Suprapubic skin (tissue), 4 donors: Measurements from ENCODE around the gene USP50. TPM values are rescaled to one million over a fixed set of nuclear protein-coding genes. Genes with fewer than 3 reads are reported as not detected.
"Not testable (repeated sequence)": the region's sequence is repeated elsewhere in the genome, so short reads cannot be mapped to it uniquely, and the experiment has no call there.

Experiments used
- DNase-seq, 2 donors: peaks; one replicate each; pipeline ENCODE4 v3.0.0-alpha.2; 2019; ENCODE audit warnings: low spot score in 2 of 2
- H3K27ac ChIP-seq: fragments of 200-600 bp; sonication (generic); one replicate; pipeline ENCODE4 v1.5.1; 2019
- H3K27me3 ChIP-seq: fragments of 200-600 bp; sonication (generic); one replicate; pipeline ENCODE4 v1.5.1; 2019
- H3K36me3 ChIP-seq: fragments of 200-600 bp; sonication (generic); one replicate; pipeline ENCODE4 v1.5.1; 2019
- H3K4me1 ChIP-seq: fragments of 200-600 bp; sonication (generic); one replicate; pipeline ENCODE4 v1.5.1; 2019
- H3K4me3 ChIP-seq: fragments of 200-600 bp; sonication (generic); one replicate; pipeline ENCODE4 v1.5.1; 2019; ENCODE audit warnings: mild to moderate bottlenecking
- H3K9me3 ChIP-seq: fragments of 200-600 bp; sonication (generic); one replicate; pipeline ENCODE4 v1.5.1; 2019
- EP300 ChIP-seq: sonication (generic); formaldehyde crosslinking; IDR thresholded peaks from one replicate; pipeline ENCODE4 v1.6.1; 2017; ENCODE audit warnings: antibody characterized with exemption
- POLR2A ChIP-seq, 2 donors: fragments of 450-650 bp; IDR thresholded peaks; one replicate each; pipeline ENCODE4 v1.6.1; 2017; ENCODE audit warnings: antibody characterized with exemption in 2 of 2, mild to moderate bottlenecking in 2 of 2, moderate library complexity in 2 of 2
- POLR2AphosphoS5 ChIP-seq, 3 donors: sonication (generic); formaldehyde crosslinking; IDR thresholded peaks; one replicate each; pipeline ENCODE4 v1.6.1; 2017; ENCODE audit warnings: antibody characterized with exemption in 3 of 3
- WGBS: methylation state at CpG from one replicate; pipeline ENCODE4 v1.1.5; 2018; 5-methylcytosine and 5-hydroxymethylcytosine counted together
- total RNA-seq, 4 donors: library from RNA; depleted of rRNA; stranded (reverse); fragments of >200 nt; gene quantifications; one replicate each; pipeline ENCODE4 v1.1.0, GENCODE V29; 2016
- TF ChIP-seq, protein P1 (sequence below), 2 donors: fragments of 200-600 bp in 1 of 2; fragments of 450-650 bp in 1 of 2; sonication (generic) in 1 of 2; IDR thresholded peaks; one replicate each; pipeline ENCODE4 v1.5.1; 2016 to 2019; ENCODE audit warnings: antibody characterized with exemption in 2 of 2, mild to moderate bottlenecking in 1 of 2, moderate library complexity in 1 of 2

The USP50 gene
- total RNA-seq, 4 donors from 2014 or later = 1.3 to 2.0 TPM; not detected in 2

DNA sequence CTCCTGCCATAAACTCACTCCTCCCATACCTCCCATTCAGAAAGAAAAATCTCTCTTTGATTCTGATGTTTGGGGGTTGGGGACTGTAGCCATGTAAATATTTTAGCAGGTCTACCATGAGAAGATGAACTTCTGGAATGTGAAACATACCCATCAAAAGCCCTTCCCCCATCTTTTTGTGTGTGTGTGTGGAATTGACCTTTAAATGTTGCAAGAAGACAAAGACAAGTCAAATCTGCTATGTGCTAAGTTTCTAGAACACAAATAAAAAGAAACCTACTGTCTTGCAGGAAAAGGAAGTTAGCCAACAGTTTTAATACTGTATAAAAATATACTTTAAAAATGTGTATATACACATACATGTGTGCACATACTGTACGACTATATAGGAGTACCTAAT is 29.7 kb upstream of the USP50 start:
- peaks cover 71% of the 10 kb centered on the region for H3K36me3 ChIP-seq
- 84% methylated on average over 1 of the region's 1 CpG for WGBS
- no peak overlapping the region for H3K4me3 ChIP-seq
- H3K27me3 ChIP-seq = no peaks in the 10 kb centered on the region
- no peak overlapping the region for H3K27ac ChIP-seq
- TF ChIP-seq EP300 (no peak), POLR2A (IDR thresholded peaks at IDR 0.05) (no peak), POLR2AphosphoS5 (IDR thresholded peaks at IDR 0.05) (no peak)
- TF ChIP-seq, protein P1, sequence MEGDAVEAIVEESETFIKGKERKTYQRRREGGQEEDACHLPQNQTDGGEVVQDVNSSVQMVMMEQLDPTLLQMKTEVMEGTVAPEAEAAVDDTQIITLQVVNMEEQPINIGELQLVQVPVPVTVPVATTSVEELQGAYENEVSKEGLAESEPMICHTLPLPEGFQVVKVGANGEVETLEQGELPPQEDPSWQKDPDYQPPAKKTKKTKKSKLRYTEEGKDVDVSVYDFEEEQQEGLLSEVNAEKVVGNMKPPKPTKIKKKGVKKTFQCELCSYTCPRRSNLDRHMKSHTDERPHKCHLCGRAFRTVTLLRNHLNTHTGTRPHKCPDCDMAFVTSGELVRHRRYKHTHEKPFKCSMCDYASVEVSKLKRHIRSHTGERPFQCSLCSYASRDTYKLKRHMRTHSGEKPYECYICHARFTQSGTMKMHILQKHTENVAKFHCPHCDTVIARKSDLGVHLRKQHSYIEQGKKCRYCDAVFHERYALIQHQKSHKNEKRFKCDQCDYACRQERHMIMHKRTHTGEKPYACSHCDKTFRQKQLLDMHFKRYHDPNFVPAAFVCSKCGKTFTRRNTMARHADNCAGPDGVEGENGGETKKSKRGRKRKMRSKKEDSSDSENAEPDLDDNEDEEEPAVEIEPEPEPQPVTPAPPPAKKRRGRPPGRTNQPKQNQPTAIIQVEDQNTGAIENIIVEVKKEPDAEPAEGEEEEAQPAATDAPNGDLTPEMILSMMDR (IDR thresholded peaks at IDR 0.05) = no peak
- no peak for DNase-seq
- H3K4me1 ChIP-seq = no peaks in the 10 kb centered on the region
- H3K9me3 ChIP-seq = no peaks in the 10 kb centered on the region

GRCh38 chr15:50573842-50574241 is 27.4 kb upstream of the USP50 start:
- WGBS = 91% methylated on average over 5 of the region's 5 CpGs
- H3K27ac ChIP-seq, H3K4me1 ChIP-seq: not testable (repeated sequence)

DNA sequence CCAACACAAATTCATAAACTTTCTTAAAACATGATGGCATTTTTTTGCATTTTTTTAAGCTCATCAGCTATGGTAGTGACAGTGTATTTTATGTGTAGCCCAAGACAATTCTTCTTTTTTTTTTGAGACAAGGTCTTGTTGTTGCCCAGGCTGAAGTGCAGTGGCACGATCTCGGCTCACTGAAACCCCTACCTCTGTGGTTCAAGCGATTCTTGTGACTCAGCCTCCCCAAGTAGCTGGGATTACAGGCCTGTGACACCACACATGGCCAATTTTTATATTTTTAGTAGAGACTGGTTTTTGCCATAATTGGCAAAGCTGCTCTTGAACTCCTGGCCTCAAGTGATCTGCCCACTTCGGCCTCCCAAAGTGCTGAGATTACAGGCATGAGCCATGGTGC is 17.3 kb upstream of the USP50 start:
- H3K36me3 ChIP-seq = peaks cover 41% of the 10 kb centered on the region
- WGBS = 92% methylated on average over 4 of the region's 4 CpGs

More at GRCh38 chr15:50573842-50574241, 27.4 kb upstream of the USP50 start:
- not testable (repeated sequence) for H3K27me3 ChIP-seq, DNase-seq, H3K9me3 ChIP-seq, H3K4me3 ChIP-seq
- peaks cover 60% of the 10 kb centered on the region for H3K36me3 ChIP-seq

DNA sequence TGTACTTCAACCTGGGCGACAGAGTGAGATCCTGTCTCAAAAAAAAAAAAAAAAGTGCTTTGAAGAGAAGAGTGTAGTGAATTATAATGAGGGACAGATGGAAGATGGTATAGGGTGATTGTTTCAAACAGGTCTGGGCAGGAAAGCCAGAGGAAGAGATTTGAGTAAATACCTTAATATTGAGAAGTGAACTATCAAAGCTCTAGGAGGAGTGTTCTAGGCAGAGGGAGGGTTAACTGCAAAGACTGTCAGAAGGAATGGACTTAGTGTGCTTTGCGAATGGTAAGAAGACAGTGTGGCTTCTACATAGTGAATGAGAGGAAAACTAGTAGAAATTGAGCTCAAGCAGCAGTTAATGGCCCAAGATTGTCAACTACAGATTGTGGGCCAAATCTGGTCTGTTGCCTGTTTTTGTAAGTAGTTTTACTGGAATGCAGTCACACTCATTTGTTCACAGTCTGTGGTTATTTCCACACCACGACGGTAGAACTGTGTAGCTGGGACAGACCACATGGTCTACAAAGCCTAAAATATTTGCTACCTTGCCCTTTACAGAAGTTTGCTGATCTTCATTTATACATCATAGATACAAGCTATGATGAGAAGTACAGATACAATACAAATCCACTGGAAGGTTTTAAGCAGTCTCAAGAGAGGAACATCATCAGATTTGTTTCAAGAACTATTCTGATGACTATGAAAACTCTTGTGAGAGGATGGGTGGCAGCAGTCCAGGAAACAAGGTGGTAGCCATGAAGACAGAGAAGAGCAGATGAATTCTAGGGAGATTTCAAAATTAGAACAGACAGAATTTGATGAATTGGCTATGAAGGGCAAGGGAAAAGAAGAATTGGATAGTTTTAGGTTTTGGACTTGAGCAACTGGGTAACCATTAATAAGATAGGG is 16.5 kb upstream of the USP50 start:
- 44% methylated on average over 4 of the region's 4 CpGs for WGBS
- no peak overlapping the region for H3K27ac ChIP-seq
- TF ChIP-seq POLR2A (IDR thresholded peaks at IDR 0.05) (no peak), EP300 (no peak), POLR2AphosphoS5 (IDR thresholded peaks at IDR 0.05) (no peak)
- DNase-seq = no peak
- H3K27me3 ChIP-seq = no peaks in the 10 kb centered on the region
- H3K4me1 ChIP-seq = no peaks in the 10 kb centered on the region
- no peak overlapping the region for H3K4me3 ChIP-seq
- H3K36me3 ChIP-seq = peaks cover 40% of the 10 kb centered on the region
- H3K9me3 ChIP-seq = no peaks in the 10 kb centered on the region

More for the DNA sequence above, 17.3 kb upstream of the USP50 start:
- Histone ChIP-seq H3K4me1 (no peaks in the 10 kb centered on the region), H3K27me3 (no peaks in the 10 kb centered on the region), H3K9me3 (no peaks in the 10 kb centered on the region), H3K27ac (no peak overlapping the region), H3K4me3 (no peak overlapping the region)
- no peak for DNase-seq
- TF ChIP-seq POLR2AphosphoS5 (IDR thresholded peaks at IDR 0.05) = no peak
- TF ChIP-seq, protein P1 (IDR thresholded peaks at IDR 0.05) = no peak
- no peak for TF ChIP-seq POLR2A (IDR thresholded peaks at IDR 0.05)
- no peak for TF ChIP-seq EP300

DNA sequence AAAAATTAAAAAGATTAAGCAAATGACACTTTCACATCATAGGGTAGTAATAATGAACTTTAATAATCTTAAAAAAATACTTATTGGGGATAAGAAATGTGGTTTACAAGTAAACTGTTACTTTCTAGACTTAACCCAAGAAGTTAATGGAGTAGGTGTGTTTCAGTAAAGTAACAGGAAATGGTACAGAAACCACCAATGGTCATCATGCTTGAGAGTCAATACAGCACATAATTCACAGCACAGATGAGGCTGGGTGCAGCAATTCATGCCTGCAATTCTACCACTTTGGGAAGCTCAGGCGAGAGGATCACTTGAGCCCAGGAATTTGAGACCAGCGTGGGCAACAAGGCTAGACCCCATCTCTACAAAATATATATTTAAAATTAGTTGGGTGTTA is 11.5 kb upstream of the USP50 start:
- Histone ChIP-seq H3K4me3 (no peak overlapping the region), H3K36me3 (peaks cover 35% of the 10 kb centered on the region), H3K27ac (no peak overlapping the region), H3K27me3 (no peaks in the 10 kb centered on the region), H3K4me1 (no peaks in the 10 kb centered on the region), H3K9me3 (no peaks in the 10 kb centered on the region)
- no peak for DNase-seq
- TF ChIP-seq POLR2A (IDR thresholded peaks at IDR 0.05) = no peak
- TF ChIP-seq POLR2AphosphoS5 (IDR thresholded peaks at IDR 0.05) = no peak
- TF ChIP-seq EP300 = no peak
- TF ChIP-seq, protein P1 (IDR thresholded peaks at IDR 0.05) = no peak
- 100% methylated on average over 2 of the region's 2 CpGs for WGBS

GRCh38 chr15:50556642-50557371 is 10.3 kb upstream of the USP50 start:
- Histone ChIP-seq H3K4me3 (no peak overlapping the region), H3K36me3 (peaks cover 28% of the 10 kb centered on the region), H3K27me3 (no peaks in the 10 kb centered on the region), H3K4me1 (no peaks in the 10 kb centered on the region), H3K9me3 (no peaks in the 10 kb centered on the region), H3K27ac (no peak overlapping the region)
- no peak for DNase-seq
- TF ChIP-seq, protein P1 (IDR thresholded peaks at IDR 0.05) = no peak
- TF ChIP-seq EP300 (no peak), POLR2AphosphoS5 (IDR thresholded peaks at IDR 0.05) (no peak), POLR2A (IDR thresholded peaks at IDR 0.05) (no peak)
- WGBS = 93% methylated on average over 2 of the region's 2 CpGs
